SK-N-SH (cell line): ENCODE results near the gene TULP4. TPM values are rescaled to one million over a fixed set of nuclear protein-coding genes. Genes with fewer than 3 reads are reported as not detected.

ENCODE experiments used
- CTCF ChIA-PET: fragments of 300-600, 350-600 bp; formaldehyde crosslinking; extraction: SDS; loops from one replicate; lab custom pipeline; 2021; lab: Yijun Ruan, JAX
- POLR2A ChIA-PET: fragments of 350-600 bp; sonication (Branson Sonifier 250); formaldehyde crosslinking; extraction: SDS; loops from one replicate; lab custom pipeline; 2020; ENCODE audit warnings: antibody characterized with exemption, inconsistent platforms; lab: Yijun Ruan, JAX
- DNase-seq: peaks from one replicate; pipeline ENCODE4 v3.0.0; 2012
- H2AFZ ChIP-seq: fragments of 200-600 bp; sonication (generic); 2 replicates; pipeline ENCODE4 v1.8.1; 2016; ENCODE audit warnings: antibody characterized with exemption, mild to moderate bottlenecking, low read depth
- H3F3A ChIP-seq: fragments of 200-600 bp; sonication (generic); replicated peaks from 2 replicates; pipeline ENCODE3; 2016; ENCODE audit warnings: antibody characterized with exemption, mild to moderate bottlenecking; ENCODE audit not compliant: insufficient read depth
- H3K27ac ChIP-seq, 2 experiments: fragments of 200-500 bp in 1 of 2; fragments of 200-600 bp in 1 of 2; sonication (Bioruptor generic) in 1 of 2; sonication (generic), shearing (Covaris generic) in 1 of 2; 2 replicates each; pipeline versions ENCODE4 v1.5.1 to v1.6.1; 2014 to 2016; ENCODE audit warnings: low read depth in 2 of 2, inconsistent platforms in 1 of 2, low read length in 1 of 2, mild to moderate bottlenecking in 1 of 2, mixed read lengths in 1 of 2
- H3K27me3 ChIP-seq: fragments of 200-600 bp; sonication (generic), shearing (Covaris generic); 2 replicates; pipeline ENCODE4 v1.6.1; 2016; ENCODE audit warnings: mixed run types; ENCODE audit not compliant: insufficient read depth
- H3K36me3 ChIP-seq, 2 experiments: fragments of 200-500 bp in 1 of 2; fragments of 200-600 bp in 1 of 2; sonication (Bioruptor generic) in 1 of 2; sonication (generic) in 1 of 2; replicated peaks in 1 of 2; 2 replicates each; pipeline versions ENCODE3 to v1.5.1; 2014 to 2016; ENCODE audit warnings: low read length in 1 of 2, mild to moderate bottlenecking in 1 of 2; ENCODE audit not compliant: insufficient read depth in 2 of 2, control insufficient read depth in 1 of 2
- H3K4me1 ChIP-seq, 2 experiments: fragments of 200-500 bp in 1 of 2; fragments of 200-600 bp in 1 of 2; sonication (Bioruptor generic) in 1 of 2; sonication (generic), shearing (Covaris generic) in 1 of 2; 2 replicates each; pipeline versions ENCODE4 v1.5.1 to v1.6.1; 2014 to 2016; ENCODE audit warnings: low read depth in 1 of 2, low read length in 1 of 2, mixed run types in 1 of 2; ENCODE audit not compliant: insufficient read depth in 2 of 2, control insufficient read depth in 1 of 2
- H3K4me2 ChIP-seq: fragments of 200-600 bp; sonication (generic), shearing (Covaris generic); 2 replicates; pipeline ENCODE4 v1.6.1; 2017; ENCODE audit warnings: mixed run types
- H3K4me3 ChIP-seq, 2 experiments: fragments of 200-500 bp in 1 of 2; fragments of 200-600 bp in 1 of 2; sonication (Bioruptor generic) in 1 of 2; sonication (generic), shearing (Covaris generic) in 1 of 2; 2 replicates each; pipeline versions ENCODE4 v1.5.1 to v1.8.1; 2014 to 2016; ENCODE audit warnings: low read depth in 2 of 2, inconsistent platforms in 1 of 2, low read length in 1 of 2, mild to moderate bottlenecking in 1 of 2, mixed read lengths in 1 of 2, moderate library complexity in 1 of 2
- H3K79me2 ChIP-seq: fragments of 200-600 bp; sonication (generic); 2 replicates; pipeline ENCODE4 v1.8.1; 2017; ENCODE audit warnings: mild to moderate bottlenecking; ENCODE audit not compliant: insufficient read depth
- H3K9ac ChIP-seq: fragments of 200-600 bp; sonication (generic); 2 replicates; pipeline ENCODE4 v1.6.1; 2017; ENCODE audit warnings: mixed run types
- H3K9me2 ChIP-seq: fragments of 200-600 bp; sonication (generic); 2 replicates; pipeline ENCODE4 v1.6.1; 2017; ENCODE audit warnings: mixed run types
- H3K9me3 ChIP-seq: fragments of 200-600 bp; sonication (generic); 2 replicates; pipeline ENCODE4 v1.6.1; 2017; ENCODE audit warnings: mixed run types, mild to moderate bottlenecking, moderate library complexity
- H4K20me1 ChIP-seq: fragments of 200-600 bp; sonication (generic); 2 replicates; pipeline ENCODE4 v1.6.1; 2017; ENCODE audit warnings: mild to moderate bottlenecking, mixed run types; ENCODE audit not compliant: insufficient read depth
- ELF1 ChIP-seq: IDR thresholded peaks from 2 replicates; pipeline ENCODE4 v1.4.0; 2012
- FOXJ3 ChIP-seq: sonication (generic); formaldehyde crosslinking; IDR thresholded peaks from 2 replicates; pipeline ENCODE4 v1.5.1; 2020; ENCODE audit warnings: mild to moderate bottlenecking, missing genetic modification reagents
- GATA2 ChIP-seq: sonication (generic); formaldehyde crosslinking; IDR thresholded peaks from 2 replicates; pipeline ENCODE4 v1.5.0; 2020; ENCODE audit warnings: mild to moderate bottlenecking, missing genetic modification reagents
- IRF3 ChIP-seq: fragments of 150-350 bp; IDR thresholded peaks from 2 replicates; pipeline ENCODE4 v1.6.1; 2016; ENCODE audit warnings: mild to moderate bottlenecking, low read depth, low read length
- JUND ChIP-seq: IDR thresholded peaks from 2 replicates; pipeline ENCODE4 v1.4.0; 2012
- PBX3 ChIP-seq: IDR thresholded peaks from 2 replicates; pipeline ENCODE4; 2012
- REST ChIP-seq: IDR thresholded peaks from 2 replicates; pipeline ENCODE4 v1.6.1; 2012; ENCODE audit warnings: mild to moderate bottlenecking, low read depth, low read length, moderate library complexity
- TEAD4 ChIP-seq: IDR thresholded peaks from 2 replicates; pipeline ENCODE4 v1.4.0; 2012; ENCODE audit warnings: mild to moderate bottlenecking, borderline replicate concordance; ENCODE audit not compliant: insufficient read depth
- USF2 ChIP-seq: fragments of 150-350 bp; IDR thresholded peaks from 2 replicates; pipeline ENCODE4 v1.6.1; 2017; ENCODE audit warnings: antibody characterized with exemption, low read length, low read depth, borderline replicate concordance
- WGBS: methylation state at CpG from one replicate; pipeline ENCODE4 v1.1.6; 2017; ENCODE audit warnings: low lambda C conversion rate; 5-methylcytosine and 5-hydroxymethylcytosine counted together
- polyA plus RNA-seq, 3 experiments: library from polyadenylated mRNA; depleted of rRNA; stranded (reverse); fragments of >200 nt; gene quantifications; 2 replicates each; pipeline ENCODE4 v1.2.3, GENCODE V29; 2012

The TULP4 gene
- polyA plus RNA-seq, 1 of the 3 experiments (the other 2 are of a cell fraction): 5.9 TPM

GRCh38 chr6:158457131-158457530 is 144.9 kb downstream of the TULP4 start:
- no peak for TF ChIP-seq REST
- TF ChIP-seq USF2: no peak
- no peak for TF ChIP-seq FOXJ3 (CRISPR knock-in tag)
- TF ChIP-seq TEAD4: no peak
- no peak for TF ChIP-seq IRF3
- TF ChIP-seq ELF1: no peak
- no peak for TF ChIP-seq PBX3
- Histone ChIP-seq H3K79me2 (no peaks in the 10 kb centered on the region), H3K36me3 (peaks cover 10 to 26% of the 10 kb centered on the region in 2 experiments), H3K9ac (no peak overlapping the region), H3K4me3 (no peak overlapping the region), H3F3A (no peaks in the 10 kb centered on the region), H3K4me1 (peaks cover 8 to 10% of the 10 kb centered on the region in 2 experiments; a peak in 2 of 4 replicates), H3K4me2 (no peak overlapping the region), H3K9me3 (no peaks in the 10 kb centered on the region), H3K9me2 (no peaks in the 10 kb centered on the region), H4K20me1 (no peaks in the 10 kb centered on the region), H2AFZ (no peak overlapping the region), H3K27ac (peak overlapping the region in 1 of 2 experiments; percentile 41; a peak in 1 of 4 replicates), H3K27me3 (no peaks in the 10 kb centered on the region)
- 97% methylated on average over 7 of the region's 7 CpGs for WGBS
- DNase-seq: no peak
- ChIA-PET POLR2A (no interaction called here), CTCF (interaction anchor here (0.6 kb wide), 1 partner anchor 31 kb away, joined by 3 read pairs; no protein-coding TSS in a partner anchor)

GRCh38 chr6:158457616-158458278 is 145.5 kb downstream of the TULP4 start:
- no peak overlapping the region for H3K4me2 ChIP-seq
- POLR2A ChIA-PET: no interaction called here
- H3K36me3 ChIP-seq: peaks cover 10 to 20% of the 10 kb centered on the region in 2 experiments
- H3K9ac ChIP-seq: no peak overlapping the region
- no peaks in the 10 kb centered on the region for H3K9me2 ChIP-seq
- CTCF ChIA-PET: interaction anchor here (0.6 to 1.3 kb wide), 2 partner anchors 30 to 243 kb away, joined by 3 read pairs; no protein-coding TSS in a partner anchor
- no peak overlapping the region for H3K27ac ChIP-seq
- no peaks in the 10 kb centered on the region for H3K27me3 ChIP-seq
- H3K9me3 ChIP-seq: no peaks in the 10 kb centered on the region
- H3K4me3 ChIP-seq: no peak overlapping the region
- H3K79me2 ChIP-seq: no peaks in the 10 kb centered on the region
- no peaks in the 10 kb centered on the region for H4K20me1 ChIP-seq
- TF ChIP-seq GATA2 (CRISPR knock-in tag) (no peak), JUND (peak; percentile 25; the same call in 1 of the 2 replicates)
- 80% methylated on average over 4 of the region's 4 CpGs for WGBS
- no peak for DNase-seq
- no peaks in the 10 kb centered on the region for H3F3A ChIP-seq
- H2AFZ ChIP-seq: no peak overlapping the region
- peaks cover 8 to 10% of the 10 kb centered on the region in 2 experiments; a peak in 2 of 4 replicates for H3K4me1 ChIP-seq
